KMS-11 (cell line): ENCODE data around the gene LNX1.

ENCODE experiments used
- H2AFZ ChIP-seq: fragments of 200-600 bp; sonication (generic); 2 replicates; pipeline ENCODE4 v1.6.1; 2016; ENCODE audit warnings: antibody characterized with exemption, mixed run types, low read depth
- H3K27ac ChIP-seq: fragments of 200-600 bp; sonication (generic); 2 replicates; pipeline ENCODE4 v1.6.1; 2016; ENCODE audit warnings: mild to moderate bottlenecking, mixed run types
- H3K27me3 ChIP-seq: fragments of 200-600 bp; sonication (generic); 2 replicates; pipeline ENCODE4 v1.6.1; 2017; ENCODE audit warnings: mild to moderate bottlenecking, low read depth, mixed run types, moderate library complexity; ENCODE audit not compliant: insufficient read depth
- H3K36me3 ChIP-seq: fragments of 200-600 bp; sonication (generic); 2 replicates; pipeline ENCODE4 v1.6.1; 2017; ENCODE audit warnings: mild to moderate bottlenecking, mixed run types; ENCODE audit not compliant: insufficient read depth
- H3K4me1 ChIP-seq: fragments of 200-600 bp; sonication (generic); 2 replicates; pipeline ENCODE4 v1.6.1; 2016; ENCODE audit warnings: mild to moderate bottlenecking, low read depth, mixed run types; ENCODE audit not compliant: poor library complexity, severe bottlenecking
- H3K4me2 ChIP-seq: fragments of 200-600 bp; sonication (generic); 2 replicates; pipeline ENCODE4 v1.7.0; 2016; ENCODE audit warnings: mild to moderate bottlenecking, mixed run types
- H3K4me3 ChIP-seq: fragments of 200-600 bp; sonication (generic); IDR thresholded peaks from 2 replicates; pipeline ENCODE4 v1.6.1; 2017; ENCODE audit warnings: low read depth, low read length, mixed read lengths; ENCODE audit not compliant: insufficient read depth
- H3K79me2 ChIP-seq: fragments of 200-600 bp; sonication (generic); 2 replicates; pipeline ENCODE4 v1.6.1; 2016; ENCODE audit warnings: low read depth, mixed run types; ENCODE audit not compliant: insufficient read depth
- H3K9ac ChIP-seq: fragments of 200-600 bp; sonication (generic); 2 replicates; pipeline ENCODE4 v1.6.1; 2016; ENCODE audit warnings: mild to moderate bottlenecking, mixed run types
- H4K20me1 ChIP-seq: fragments of 200-600 bp; sonication (generic); 2 replicates; pipeline ENCODE4 v1.6.1; 2016; ENCODE audit warnings: mild to moderate bottlenecking, mixed run types; ENCODE audit not compliant: insufficient read depth
- CTCF ChIP-seq: fragments of 200-600 bp; sonication (generic); conservative IDR thresholded peaks from 2 replicates; pipeline ENCODE4 v1.6.1; 2017; ENCODE audit warnings: low read depth, mild to moderate bottlenecking, antibody characterized with exemption, low read length, moderate library complexity, mixed read lengths

Gene LNX1

GRCh38 chr4:53559021-53559620, 32.2 kb downstream of the LNX1 start:
- Histone ChIP-seq H3K27ac (no peak overlapping the region), H3K4me2 (no peak overlapping the region)
- no peak for TF ChIP-seq CTCF

GRCh38 chr4:53558065-53558801, 33.1 kb downstream of the LNX1 start:
- no peak for TF ChIP-seq CTCF
- Histone ChIP-seq H4K20me1 (no peaks in the 10 kb centered on the region), H3K79me2 (no peaks in the 10 kb centered on the region), H3K27me3 (no peaks in the 10 kb centered on the region), H3K4me1 (no peaks in the 10 kb centered on the region), H3K9ac (no peak overlapping the region), H2AFZ (no peak overlapping the region), H3K4me3 (no peak overlapping the region), H3K27ac (no peak overlapping the region), H3K4me2 (no peak overlapping the region), H3K36me3 (no peaks in the 10 kb centered on the region)

More at GRCh38 chr4:53559021-53559620, 32.2 kb downstream of the LNX1 start:
- H3K4me1 ChIP-seq = no peaks in the 10 kb centered on the region
- no peaks in the 10 kb centered on the region for H3K36me3 ChIP-seq
- no peaks in the 10 kb centered on the region for H3K27me3 ChIP-seq
- no peaks in the 10 kb centered on the region for H4K20me1 ChIP-seq
- no peak overlapping the region for H3K4me3 ChIP-seq
- H3K79me2 ChIP-seq = no peaks in the 10 kb centered on the region
- H2AFZ ChIP-seq = no peak overlapping the region
- H3K9ac ChIP-seq = no peak overlapping the region

GRCh38 chr4:53557669-53558064, 33.6 kb downstream of the LNX1 start:
- Histone ChIP-seq H3K4me1 (no peaks in the 10 kb centered on the region), H3K27ac (no peak overlapping the region), H4K20me1 (no peaks in the 10 kb centered on the region), H3K36me3 (no peaks in the 10 kb centered on the region), H3K79me2 (no peaks in the 10 kb centered on the region), H3K4me3 (no peak overlapping the region), H3K4me2 (no peak overlapping the region), H3K27me3 (no peaks in the 10 kb centered on the region), H3K9ac (no peak overlapping the region), H2AFZ (no peak overlapping the region)
- TF ChIP-seq CTCF = no peak

GRCh38 chr4:53556651-53557050, 34.6 kb downstream of the LNX1 start:
- no peak for TF ChIP-seq CTCF
- Histone ChIP-seq H3K4me2 (no peak overlapping the region), H2AFZ (no peak overlapping the region), H3K27ac (no peak overlapping the region), H3K36me3 (no peaks in the 10 kb centered on the region), H4K20me1 (no peaks in the 10 kb centered on the region), H3K9ac (no peak overlapping the region), H3K4me3 (no peak overlapping the region), H3K79me2 (no peaks in the 10 kb centered on the region), H3K27me3 (no peaks in the 10 kb centered on the region), H3K4me1 (no peaks in the 10 kb centered on the region)
